ENCODE results near the gene TAGLN. TPM values are rescaled to one million over a fixed set of nuclear protein-coding genes. Genes with fewer than 3 reads are reported as not detected.

TAGLN gene
- total RNA-seq, 2 donors from 2014 or later = 442 to 1,859 TPM

DNA sequence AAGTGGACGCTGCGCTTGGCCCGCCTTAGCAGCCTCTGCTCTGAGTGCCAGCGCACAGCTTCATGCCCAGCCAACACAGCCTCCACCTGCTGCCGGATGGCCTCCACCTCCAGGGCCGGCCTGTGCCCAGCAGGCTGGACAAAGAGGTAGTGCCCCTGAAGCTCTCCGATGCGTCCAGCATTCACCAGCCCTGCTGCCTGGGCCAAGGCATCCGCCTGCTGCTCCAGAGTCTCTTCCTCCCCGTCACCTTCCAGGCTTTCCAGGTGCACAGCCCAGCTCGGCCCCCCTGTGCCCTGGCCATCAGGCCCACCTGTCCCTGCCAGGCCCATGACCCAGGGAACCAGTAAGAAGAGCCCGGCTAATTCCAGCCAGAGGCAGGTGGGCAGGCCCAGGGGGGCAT lies 30.2 kb downstream of the TAGLN start:
- no peak for TF ChIP-seq CTCF (IDR thresholded peaks at IDR 0.05)
- DNase-seq (ENCODE audit: low spot score) = no peak
- Histone ChIP-seq H3K4me1 (peaks cover 0 to 34% of the 10 kb centered on the region in 2 donors), H3K9me3 (no peaks in the 10 kb centered on the region), H3K4me3 (no peak overlapping the region), H3K36me3 (peaks cover 47% of the 10 kb centered on the region), H3K27me3 (no peaks in the 10 kb centered on the region), H3K27ac (no peak overlapping the region)

- Histone ChIP-seq H3K9me3 (no peaks in the 10 kb centered on the region), H3K36me3 (peaks cover 44% of the 10 kb centered on the region), H3K27me3 (no peaks in the 10 kb centered on the region), H3K27ac (no peak overlapping the region), H3K4me1 (peaks cover 0 to 34% of the 10 kb centered on the region in 2 donors), H3K4me3 (no peak overlapping the region)
- no peak for DNase-seq (ENCODE audit: low spot score)
- no peak for TF ChIP-seq CTCF (IDR thresholded peaks at IDR 0.05)
Observed at GRCh38 chr11:117229931-117230285, 30.7 kb downstream of the TAGLN start.

GRCh38 chr11:117230286-117230961 lies 31.3 kb downstream of the TAGLN start:
- peaks cover 43% of the 10 kb centered on the region for H3K36me3 ChIP-seq
- no peak for TF ChIP-seq CTCF (IDR thresholded peaks at IDR 0.05)
- no peak overlapping the region for H3K4me3 ChIP-seq
- H3K9me3 ChIP-seq = no peaks in the 10 kb centered on the region
- DNase-seq (ENCODE audit: low spot score) = peak; percentile 47
- no peaks in the 10 kb centered on the region for H3K27me3 ChIP-seq
- no peak overlapping the region for H3K27ac ChIP-seq
- H3K4me1 ChIP-seq = peaks cover 0 to 34% of the 10 kb centered on the region in 2 donors

DNA sequence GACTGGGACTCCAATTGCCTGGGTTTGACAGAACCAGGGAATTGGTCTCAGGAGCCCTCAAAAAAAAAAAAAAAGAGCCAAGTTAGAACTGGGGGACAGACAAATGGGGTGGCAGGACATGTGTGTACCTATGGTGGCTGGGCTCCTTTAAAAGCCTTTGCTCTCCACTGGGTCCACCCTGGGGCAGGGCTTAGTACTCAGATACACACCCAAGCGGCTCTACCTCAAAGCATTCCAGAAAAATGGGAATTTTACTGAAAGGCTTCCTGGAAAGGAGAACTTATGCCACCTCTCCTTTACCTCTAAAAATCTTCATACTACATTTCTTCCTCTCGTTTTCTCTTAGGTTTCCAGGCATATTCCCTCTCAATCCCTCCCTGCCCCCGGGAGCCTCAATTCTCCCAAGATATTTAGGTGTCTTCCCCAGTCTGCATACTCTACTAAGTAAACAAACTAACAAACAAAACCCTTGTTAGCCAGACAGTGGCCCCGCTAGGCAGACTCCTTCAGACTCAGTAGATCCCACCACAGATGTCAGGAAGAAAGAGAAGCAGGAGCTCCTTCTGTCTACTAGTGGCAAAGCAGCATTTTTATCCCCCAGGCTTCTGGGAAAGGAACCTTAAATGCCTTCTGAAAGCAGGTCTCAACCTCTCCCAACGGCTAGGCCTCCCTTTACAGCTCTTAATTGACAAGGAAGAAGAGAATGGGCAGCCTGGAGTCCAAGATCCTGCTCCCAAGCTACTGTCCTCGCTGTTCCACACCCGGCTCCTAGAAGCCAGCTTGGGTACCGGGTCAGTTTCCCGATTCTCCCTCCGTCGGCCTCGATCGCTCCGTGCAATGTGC lies 32.0 kb downstream of the TAGLN start:
- DNase-seq (ENCODE audit: low spot score) = no peak
- Histone ChIP-seq H3K27me3 (no peaks in the 10 kb centered on the region), H3K36me3 (peaks cover 38% of the 10 kb centered on the region), H3K27ac (peak overlapping the region; percentile 97), H3K9me3 (no peaks in the 10 kb centered on the region), H3K4me1 (peaks cover 0 to 34% of the 10 kb centered on the region in 2 donors), H3K4me3 (peak overlapping the region; percentile 67 to 97)
- no peak for TF ChIP-seq CTCF (IDR thresholded peaks at IDR 0.05)

- peaks cover 0 to 34% of the 10 kb centered on the region in 2 donors for H3K4me1 ChIP-seq
- H3K9me3 ChIP-seq = no peaks in the 10 kb centered on the region
- no peaks in the 10 kb centered on the region for H3K27me3 ChIP-seq
- peak within 1 kb of the TSS; percentile 97 for H3K27ac ChIP-seq
- H3K4me3 ChIP-seq = peak within 1 kb of the TSS; percentile 67 to 97
- DNase-seq (ENCODE audit: low spot score) = peak; percentile 84
- peaks cover 36% of the 10 kb centered on the region for H3K36me3 ChIP-seq
- TF ChIP-seq CTCF (IDR thresholded peaks at IDR 0.05) = no peak
Observed at GRCh38 chr11:117231842-117232091, 32.6 kb downstream of the TAGLN start, which contains the start of gene PCSK7. PCSK7 (minus strand) TSS chr11:117232073; CDS start chr11:117229844, 2,229 bp downstream.
